Activated CD4-positive, CD25-positive, alpha-beta regulatory T cell treated with anti-CD3 and anti-CD28 coated beads, Interleukin-2, amount 50 U/mL, for 16 hours (primary cell): Measurements from ENCODE around the gene GALNT1.

Experiments used
- DNase-seq: peaks from one replicate; pipeline ENCODE4 v3.0.0-alpha.2; 2020; ENCODE audit warnings: low read depth, low spot score

The GALNT1 gene

GRCh38 chr18:35753306-35753910 is 171.9 kb downstream of the GALNT1 start:
- DNase-seq: no peak

GRCh38 chr18:35754464-35754863 is 172.9 kb downstream of the GALNT1 start:
- DNase-seq: no peak

GRCh38 chr18:35755369-35755768 is 173.8 kb downstream of the GALNT1 start:
- no peak for DNase-seq

- peak; percentile 42 for DNase-seq
Measured at GRCh38 chr18:35756506-35757117, 175.1 kb downstream of the GALNT1 start.
